Mammary epithelial cell (primary cell): ENCODE data around the gene PDZD11.

Source experiments
- EZH2 ChIP-seq: IDR thresholded peaks from 2 replicates; pipeline ENCODE4 v1.6.1; 2012; ENCODE audit warnings: low read length, inconsistent platforms, borderline replicate concordance
- TF ChIP-seq, protein P1 (sequence below), 2 donors: IDR thresholded peaks in 1 of 2; conservative IDR thresholded peaks in 1 of 2; 2 replicates each; pipeline ENCODE4 v1.5.1; 2011 to 2012; ENCODE audit warnings: inconsistent platforms in 2 of 2, low read length in 2 of 2, mild to moderate bottlenecking in 2 of 2, control low read depth in 1 of 2, low read depth in 1 of 2; ENCODE audit not compliant: insufficient read depth in 1 of 2; ENCODE audit errors: extremely low read depth in 1 of 2

DNA sequence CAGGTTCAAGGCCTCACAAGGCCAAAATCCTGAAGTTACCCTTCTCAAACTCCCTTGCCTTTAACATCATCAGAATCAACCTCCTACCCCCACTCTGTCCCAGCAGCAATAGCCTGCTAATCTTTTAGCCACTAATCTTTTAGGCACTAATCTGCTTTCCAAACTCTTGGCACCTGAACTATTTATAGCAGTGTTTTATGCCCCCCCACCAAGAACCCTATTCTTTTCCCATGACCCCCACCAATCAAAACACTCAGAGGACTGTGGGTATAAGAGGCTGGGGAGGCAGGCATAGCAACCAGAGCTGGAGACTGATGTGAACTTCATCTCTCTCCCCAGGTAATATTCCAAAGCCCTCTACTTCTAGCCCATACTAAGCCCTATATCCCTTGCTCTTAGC is 21.7 kb downstream of the PDZD11 start, which contains the start of gene ARR3:
- TF ChIP-seq, protein P1, sequence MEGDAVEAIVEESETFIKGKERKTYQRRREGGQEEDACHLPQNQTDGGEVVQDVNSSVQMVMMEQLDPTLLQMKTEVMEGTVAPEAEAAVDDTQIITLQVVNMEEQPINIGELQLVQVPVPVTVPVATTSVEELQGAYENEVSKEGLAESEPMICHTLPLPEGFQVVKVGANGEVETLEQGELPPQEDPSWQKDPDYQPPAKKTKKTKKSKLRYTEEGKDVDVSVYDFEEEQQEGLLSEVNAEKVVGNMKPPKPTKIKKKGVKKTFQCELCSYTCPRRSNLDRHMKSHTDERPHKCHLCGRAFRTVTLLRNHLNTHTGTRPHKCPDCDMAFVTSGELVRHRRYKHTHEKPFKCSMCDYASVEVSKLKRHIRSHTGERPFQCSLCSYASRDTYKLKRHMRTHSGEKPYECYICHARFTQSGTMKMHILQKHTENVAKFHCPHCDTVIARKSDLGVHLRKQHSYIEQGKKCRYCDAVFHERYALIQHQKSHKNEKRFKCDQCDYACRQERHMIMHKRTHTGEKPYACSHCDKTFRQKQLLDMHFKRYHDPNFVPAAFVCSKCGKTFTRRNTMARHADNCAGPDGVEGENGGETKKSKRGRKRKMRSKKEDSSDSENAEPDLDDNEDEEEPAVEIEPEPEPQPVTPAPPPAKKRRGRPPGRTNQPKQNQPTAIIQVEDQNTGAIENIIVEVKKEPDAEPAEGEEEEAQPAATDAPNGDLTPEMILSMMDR (conservative IDR thresholded peaks at IDR 0.05 in 1 of 2, IDR thresholded peaks at IDR 0.05 in 1 of 2; ENCODE audit: extremely low read depth in 1 of 2, insufficient read depth in 1 of 2, low read depth in 1 of 2, low read length in 2 of 2) = no peak
- TF ChIP-seq EZH2 = no peak
